HEK293 (cell line): Measurements from ENCODE around the gene YIPF3.

Source experiments
- BCL11B ChIP-seq: fragments of 450-650 bp; formaldehyde crosslinking; IDR thresholded peaks from 2 replicates; pipeline ENCODE4 v1.5.1; 2016; ENCODE audit warnings: low read depth, missing biosample characterization, missing genetic modification characterization
- GFI1B ChIP-seq: fragments of 450-650 bp; formaldehyde crosslinking; IDR thresholded peaks from 2 replicates; pipeline ENCODE4 v1.5.1; 2016; ENCODE audit warnings: missing biosample characterization, missing genetic modification characterization
- KLF16 ChIP-seq: fragments of 450-650 bp; formaldehyde crosslinking; IDR thresholded peaks from 2 replicates; pipeline ENCODE4 v1.5.1; 2017; ENCODE audit warnings: missing biosample characterization, missing genetic modification characterization
- MEIS1 ChIP-seq: sonication (generic); formaldehyde crosslinking; IDR thresholded peaks from 2 replicates; pipeline ENCODE4 v1.8.1; 2022; ENCODE audit warnings: missing genetic modification reagents, mild to moderate bottlenecking, borderline replicate concordance
- PRDM2 ChIP-seq: fragments of 450-650 bp; formaldehyde crosslinking; IDR thresholded peaks from 2 replicates; pipeline ENCODE4 v1.5.1; 2016; ENCODE audit warnings: missing biosample characterization, missing genetic modification characterization, borderline replicate concordance
- SCRT1 ChIP-seq: fragments of 450-650 bp; formaldehyde crosslinking; IDR thresholded peaks from 2 replicates; pipeline ENCODE4 v1.5.1; 2016; ENCODE audit warnings: missing biosample characterization, missing genetic modification characterization, borderline replicate concordance
- SCRT2 ChIP-seq: fragments of 450-650 bp; formaldehyde crosslinking; IDR thresholded peaks from 2 replicates; pipeline ENCODE4 v1.5.1; 2016; ENCODE audit warnings: missing biosample characterization, missing genetic modification characterization
- SETDB1 ChIP-seq: IDR thresholded peaks from one replicate; pipeline ENCODE4 v1.6.1; 2017; ENCODE audit warnings: mild to moderate bottlenecking, low read length, moderate library complexity, mixed read lengths; ENCODE audit not compliant: insufficient read length
- SP2 ChIP-seq: fragments of 450-650 bp; formaldehyde crosslinking; IDR thresholded peaks from 2 replicates; pipeline ENCODE4 v1.5.1; 2016; ENCODE audit warnings: missing biosample characterization, missing genetic modification characterization
- SP3 ChIP-seq: fragments of 450-650 bp; formaldehyde crosslinking; IDR thresholded peaks from 2 replicates; pipeline ENCODE4 v1.5.1; 2016; ENCODE audit warnings: missing biosample characterization, missing genetic modification characterization
- ZBTB11 ChIP-seq: fragments of 450-650 bp; formaldehyde crosslinking; conservative IDR thresholded peaks from 2 replicates; pipeline ENCODE4 v1.5.1; 2016; ENCODE audit warnings: low read depth, missing biosample characterization, missing genetic modification characterization
- ZBTB7A ChIP-seq: fragments of 450-650 bp; formaldehyde crosslinking; IDR thresholded peaks from 2 replicates; pipeline ENCODE4 v1.5.1; 2016; ENCODE audit warnings: low read depth, missing biosample characterization, missing genetic modification characterization
- ZEB2 ChIP-seq: fragments of 450-650 bp; formaldehyde crosslinking; IDR thresholded peaks from 2 replicates; pipeline ENCODE4 v1.5.1; 2016; ENCODE audit warnings: missing biosample characterization, missing genetic modification characterization
- ZFP37 ChIP-seq: fragments of 450-650 bp; formaldehyde crosslinking; IDR thresholded peaks from 2 replicates; pipeline ENCODE4 v1.5.1; 2016; ENCODE audit warnings: missing biosample characterization, missing genetic modification characterization
- ZNF23 ChIP-seq: fragments of 450-650 bp; formaldehyde crosslinking; IDR thresholded peaks from 2 replicates; pipeline ENCODE4 v1.5.1; 2016; ENCODE audit warnings: missing biosample characterization, missing genetic modification characterization, borderline replicate concordance
- ZNF274 ChIP-seq, 2 experiments: fragments of 200-500 bp in 1 of 2; fragments of 450-650 bp in 1 of 2; sonication (Bioruptor generic) in 1 of 2; formaldehyde crosslinking in 1 of 2; IDR thresholded peaks; 2 replicates each; pipeline versions ENCODE4 v1.5.1 to v1.6.1; 2014 to 2016; ENCODE audit warnings: borderline replicate concordance in 1 of 2, inconsistent platforms in 1 of 2, low read length in 1 of 2, missing biosample characterization in 1 of 2, missing genetic modification characterization in 1 of 2
- ZNF394 ChIP-seq: fragments of 450-650 bp; formaldehyde crosslinking; IDR thresholded peaks from 2 replicates; pipeline ENCODE4 v1.5.1; 2016; ENCODE audit warnings: missing biosample characterization, missing genetic modification characterization, mild to moderate bottlenecking, moderate library complexity, borderline replicate concordance
- ZNF544 ChIP-seq: fragments of 450-650 bp; formaldehyde crosslinking; IDR thresholded peaks from 2 replicates; pipeline ENCODE4 v1.5.0; 2017; ENCODE audit warnings: missing biosample characterization, missing genetic modification characterization
- ZNF610 ChIP-seq: fragments of 450-650 bp; formaldehyde crosslinking; IDR thresholded peaks from 2 replicates; pipeline ENCODE4 v1.5.1; 2016; ENCODE audit warnings: missing biosample characterization, missing genetic modification characterization, borderline replicate concordance
- ZNF626 ChIP-seq: fragments of 450-650 bp; sonication (Bioruptor Pico); formaldehyde crosslinking; IDR thresholded peaks from 2 replicates; pipeline ENCODE4 v1.5.1; 2018; ENCODE audit warnings: missing biosample characterization, missing genetic modification characterization, inconsistent platforms
- ZNF792 ChIP-seq: fragments of 450-650 bp; formaldehyde crosslinking; IDR thresholded peaks from 2 replicates; pipeline ENCODE4 v1.5.1; 2016; ENCODE audit warnings: missing biosample characterization, missing genetic modification characterization
- ZSCAN30 ChIP-seq: fragments of 450-650 bp; IDR thresholded peaks from 2 replicates; pipeline ENCODE4 v1.5.1; 2018; ENCODE audit warnings: missing biosample characterization, mild to moderate bottlenecking, missing genetic modification characterization, moderate library complexity
- TF ChIP-seq, protein P1 (sequence below): sonication (generic); formaldehyde crosslinking; IDR thresholded peaks from 2 replicates; pipeline ENCODE4 v1.8.1; 2022; ENCODE audit warnings: mild to moderate bottlenecking, moderate library complexity, missing genetic modification reagents
- TF ChIP-seq, protein P2 (sequence below): fragments of 450-650 bp; formaldehyde crosslinking; IDR thresholded peaks from 2 replicates; pipeline ENCODE4 v1.5.1; 2016; ENCODE audit warnings: missing biosample characterization, missing genetic modification characterization
- TF ChIP-seq, protein P3 (sequence below): fragments of 450-650 bp; formaldehyde crosslinking; IDR thresholded peaks from 2 replicates; pipeline ENCODE4 v1.5.1; 2017; ENCODE audit warnings: missing biosample characterization, missing genetic modification characterization

YIPF3 gene

GRCh38 chr6:43516697-43517504 lies at the start of gene YIPF3, which contains the start of gene POLR1C (continued):
- TF ChIP-seq ZBTB11 (tag by site-specific recombination), result peak; percentile 98
- TF ChIP-seq ZEB2 (tag by site-specific recombination), result no peak; the same call in 1 of the 2 replicates
- peak; percentile 86 for TF ChIP-seq ZSCAN30 (tag by site-specific recombination)
- no peak for TF ChIP-seq PRDM2 (tag by site-specific recombination)
- TF ChIP-seq, protein P1, sequence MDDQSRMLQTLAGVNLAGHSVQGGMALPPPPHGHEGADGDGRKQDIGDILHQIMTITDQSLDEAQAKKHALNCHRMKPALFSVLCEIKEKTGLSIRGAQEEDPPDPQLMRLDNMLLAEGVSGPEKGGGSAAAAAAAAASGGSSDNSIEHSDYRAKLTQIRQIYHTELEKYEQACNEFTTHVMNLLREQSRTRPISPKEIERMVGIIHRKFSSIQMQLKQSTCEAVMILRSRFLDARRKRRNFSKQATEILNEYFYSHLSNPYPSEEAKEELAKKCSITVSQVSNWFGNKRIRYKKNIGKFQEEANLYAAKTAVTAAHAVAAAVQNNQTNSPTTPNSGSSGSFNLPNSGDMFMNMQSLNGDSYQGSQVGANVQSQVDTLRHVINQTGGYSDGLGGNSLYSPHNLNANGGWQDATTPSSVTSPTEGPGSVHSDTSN (CRISPR knock-in tag), result 0 out of 2 replicates have a peak, but pooled peaks have one; percentile 33
- TF ChIP-seq KLF16 (tag by site-specific recombination), result peak; percentile 87
- TF ChIP-seq ZNF610 (tag by site-specific recombination), result no peak
- TF ChIP-seq ZNF394 (tag by site-specific recombination), result peak; percentile 70; the same call in 1 of the 2 replicates
- no peak for TF ChIP-seq ZNF23 (tag by site-specific recombination)
- no peak for TF ChIP-seq BCL11B (tag by site-specific recombination)
- TF ChIP-seq SETDB1, result no peak
- TF ChIP-seq, protein P2, sequence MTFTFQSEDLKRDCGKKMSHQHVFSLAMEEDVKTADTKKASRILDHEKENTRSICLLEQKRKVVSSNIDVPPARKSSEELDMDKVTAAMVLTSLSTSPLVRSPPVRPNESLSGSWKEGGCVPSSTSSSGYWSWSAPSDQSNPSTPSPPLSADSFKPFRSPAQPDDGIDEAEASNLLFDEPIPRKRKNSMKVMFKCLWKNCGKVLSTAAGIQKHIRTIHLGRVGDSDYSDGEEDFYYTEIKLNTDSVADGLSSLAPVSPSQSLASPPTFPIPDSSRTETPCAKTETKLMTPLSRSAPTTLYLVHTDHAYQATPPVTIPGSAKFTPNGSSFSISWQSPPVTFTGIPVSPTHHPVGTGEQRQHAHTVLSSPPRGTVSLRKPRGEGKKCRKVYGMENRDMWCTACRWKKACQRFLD, result no peak
- no peak for TF ChIP-seq ZNF544
- no peak for TF ChIP-seq ZNF792 (tag by site-specific recombination)
- TF ChIP-seq ZFP37, result no peak
- TF ChIP-seq SCRT1, result no peak
- no peak for TF ChIP-seq MEIS1 (CRISPR knock-in tag)
- no peak for TF ChIP-seq SCRT2 (tag by site-specific recombination)
- TF ChIP-seq ZBTB7A (tag by site-specific recombination), result no peak
- peak; percentile 91 for TF ChIP-seq SP2 (tag by site-specific recombination)
- TF ChIP-seq ZNF626, result no peak
- TF ChIP-seq SP3 (tag by site-specific recombination), result peak; percentile 78
- TF ChIP-seq GFI1B (tag by site-specific recombination), result no peak
- TF ChIP-seq, protein P3, sequence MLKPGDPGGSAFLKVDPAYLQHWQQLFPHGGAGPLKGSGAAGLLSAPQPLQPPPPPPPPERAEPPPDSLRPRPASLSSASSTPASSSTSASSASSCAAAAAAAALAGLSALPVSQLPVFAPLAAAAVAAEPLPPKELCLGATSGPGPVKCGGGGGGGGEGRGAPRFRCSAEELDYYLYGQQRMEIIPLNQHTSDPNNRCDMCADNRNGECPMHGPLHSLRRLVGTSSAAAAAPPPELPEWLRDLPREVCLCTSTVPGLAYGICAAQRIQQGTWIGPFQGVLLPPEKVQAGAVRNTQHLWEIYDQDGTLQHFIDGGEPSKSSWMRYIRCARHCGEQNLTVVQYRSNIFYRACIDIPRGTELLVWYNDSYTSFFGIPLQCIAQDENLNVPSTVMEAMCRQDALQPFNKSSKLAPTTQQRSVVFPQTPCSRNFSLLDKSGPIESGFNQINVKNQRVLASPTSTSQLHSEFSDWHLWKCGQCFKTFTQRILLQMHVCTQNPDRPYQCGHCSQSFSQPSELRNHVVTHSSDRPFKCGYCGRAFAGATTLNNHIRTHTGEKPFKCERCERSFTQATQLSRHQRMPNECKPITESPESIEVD, result no peak
- no peak for TF ChIP-seq ZNF274 (IDR thresholded peaks at IDR 0.05; ENCODE audit: low read length)
- no peak for TF ChIP-seq ZNF274 (tag by site-specific recombination; IDR thresholded peaks at IDR 0.05; ENCODE audit: borderline replicate concordance)
